Calu3 (cell line): ENCODE results near the gene NINL. TPM values are rescaled to one million over a fixed set of nuclear protein-coding genes. Genes with fewer than 3 reads are reported as not detected.

ENCODE experiments used
- BruUV-seq: library from RNA; stranded (reverse); fragments of 400-500 nt; replicated peaks from 2 replicates; lab custom pipeline; 2021; lab: Mats Ljungman, UMichigan
- CTCF ChIA-PET: fragments of 300-600 bp; sonication (Branson Sonifier 250); formaldehyde crosslinking; loops from one replicate; lab custom pipeline; 2022; ENCODE audit warnings: antibody characterized with exemption; lab: Charles Lee
- DNase-seq: peaks from one replicate; pipeline ENCODE4 v3.0.0; 2022
- H3K27ac Mint-ChIP-seq: one replicate; pipeline ENCODE4 v1.8.0; 2022; ENCODE audit warnings: mixed read lengths; ENCODE audit not compliant: unreplicated experiment
- H3K27me3 Mint-ChIP-seq: one replicate; pipeline ENCODE4 v1.8.0; 2022; ENCODE audit warnings: mixed read lengths; ENCODE audit not compliant: unreplicated experiment
- H3K36me3 Mint-ChIP-seq: one replicate; pipeline ENCODE4 v1.8.0; 2022; ENCODE audit warnings: mild to moderate bottlenecking, moderate library complexity, mixed read lengths; ENCODE audit not compliant: insufficient read depth, unreplicated experiment
- H3K4me1 Mint-ChIP-seq: one replicate; pipeline ENCODE4 v1.8.0; 2022; ENCODE audit warnings: mild to moderate bottlenecking, low read depth, mixed read lengths; ENCODE audit not compliant: unreplicated experiment
- H3K4me3 Mint-ChIP-seq: one replicate; pipeline ENCODE4 v1.8.0; 2022; ENCODE audit warnings: mild to moderate bottlenecking, low read depth, moderate library complexity, mixed read lengths; ENCODE audit not compliant: unreplicated experiment
- H3K9me3 Mint-ChIP-seq: one replicate; pipeline ENCODE4 v1.8.0; 2022; ENCODE audit warnings: low read depth, mixed read lengths; ENCODE audit not compliant: unreplicated experiment
- CTCF ChIP-seq: fragments of 200-600 bp; IDR thresholded peaks from one replicate; pipeline ENCODE4 v1.8.0; 2022; ENCODE audit warnings: antibody characterized with exemption; ENCODE audit not compliant: unreplicated experiment
- intact Hi-C: fragments of 100-400 bp; cut with micrococcal nuclease; formaldehyde crosslinking; loops from one replicate; pipeline ENCODE4 v1.10.0; 2022; ENCODE audit not compliant: unreplicated experiment
- total RNA-seq: library from RNA; stranded (reverse); gene quantifications from 2 replicates; pipeline ENCODE4 v1.2.3, GENCODE V29; 2022

NINL gene
- total RNA-seq, 1 experiment from 2014 or later = 9.1 TPM

- Mint-ChIP-seq H3K27ac (no peak overlapping the region), H3K36me3 (no peaks in the 10 kb centered on the region), H3K4me3 (no peak overlapping the region), H3K27me3 (no peaks in the 10 kb centered on the region), H3K9me3 (no peaks in the 10 kb centered on the region), H3K4me1 (no peaks in the 10 kb centered on the region)
- intact Hi-C loops = no loop called here
- no peak for TF ChIP-seq CTCF
- no TSS peak for BruUV-seq
- CTCF ChIA-PET = no interaction called here
- DNase-seq = no peak
Measured at GRCh38 chr20:25453035-25453810, 132.1 kb downstream of the NINL start.

- H3K27ac Mint-ChIP-seq = no peak overlapping the region
- no peaks in the 10 kb centered on the region for H3K27me3 Mint-ChIP-seq
- TF ChIP-seq CTCF = no peak
Measured at GRCh38 chr20:25452333-25452732, 133.0 kb downstream of the NINL start.

GRCh38 chr20:25447671-25448070 lies 137.7 kb downstream of the NINL start:
- CTCF ChIA-PET = no interaction called here
- BruUV-seq = no TSS peak
- TF ChIP-seq CTCF = no peak
- H3K4me1 Mint-ChIP-seq = no peaks in the 10 kb centered on the region
- DNase-seq = no peak
- no peaks in the 10 kb centered on the region for H3K9me3 Mint-ChIP-seq
- H3K27ac Mint-ChIP-seq = no peak overlapping the region
- intact Hi-C loops = no loop called here
- no peaks in the 10 kb centered on the region for H3K27me3 Mint-ChIP-seq
- H3K36me3 Mint-ChIP-seq = no peaks in the 10 kb centered on the region
- no peak overlapping the region for H3K4me3 Mint-ChIP-seq

More at GRCh38 chr20:25452333-25452732, 133.0 kb downstream of the NINL start:
- intact Hi-C loops = no loop called here
- no TSS peak for BruUV-seq
- no peak for DNase-seq
- no peaks in the 10 kb centered on the region for H3K36me3 Mint-ChIP-seq
- no peak overlapping the region for H3K4me3 Mint-ChIP-seq
- no peaks in the 10 kb centered on the region for H3K4me1 Mint-ChIP-seq
- CTCF ChIA-PET = no interaction called here
- H3K9me3 Mint-ChIP-seq = no peaks in the 10 kb centered on the region

GRCh38 chr20:25444556-25444955 lies 140.8 kb downstream of the NINL start:
- no peaks in the 10 kb centered on the region for H3K4me1 Mint-ChIP-seq
- no peak overlapping the region for H3K4me3 Mint-ChIP-seq
- CTCF ChIA-PET = no interaction called here
- no peak for TF ChIP-seq CTCF
- H3K27ac Mint-ChIP-seq = no peak overlapping the region
- DNase-seq = no peak
- H3K9me3 Mint-ChIP-seq = no peaks in the 10 kb centered on the region
- intact Hi-C loops = no loop called here
- no peaks in the 10 kb centered on the region for H3K36me3 Mint-ChIP-seq
- BruUV-seq = no TSS peak
- no peaks in the 10 kb centered on the region for H3K27me3 Mint-ChIP-seq
